T-helper 22 cell (primary cell): Measurements from ENCODE around the gene KIF26B.

ENCODE experiments used
- DNase-seq: peaks from one replicate; pipeline ENCODE4 v3.0.0-alpha.2; 2020; ENCODE audit warnings: low read depth

The KIF26B gene

GRCh38 chr1:245172026-245172425 lies 17.2 kb downstream of the KIF26B start:
- DNase-seq, result no peak

- DNase-seq, result no peak
Measured at GRCh38 chr1:245172829-245173228, 18.0 kb downstream of the KIF26B start.

- no peak for DNase-seq
Measured at GRCh38 chr1:245173446-245174211, 18.8 kb downstream of the KIF26B start.

- no peak for DNase-seq
Measured at GRCh38 chr1:245177071-245177900, 22.5 kb downstream of the KIF26B start.

GRCh38 chr1:245179706-245180105 lies 24.9 kb downstream of the KIF26B start:
- no peak for DNase-seq

GRCh38 chr1:245180496-245181157 lies 25.8 kb downstream of the KIF26B start:
- DNase-seq, result no peak

- DNase-seq, result no peak
Measured at GRCh38 chr1:245181158-245181517, 26.4 kb downstream of the KIF26B start.

GRCh38 chr1:245182028-245182427 lies 27.2 kb downstream of the KIF26B start:
- DNase-seq, result no peak

- no peak for DNase-seq
Measured at GRCh38 chr1:245183429-245183828, 28.6 kb downstream of the KIF26B start.

- no peak for DNase-seq
Measured at GRCh38 chr1:245184779-245185178, 30.0 kb downstream of the KIF26B start.

GRCh38 chr1:245188403-245188802 lies 33.6 kb downstream of the KIF26B start:
- no peak for DNase-seq

GRCh38 chr1:245195398-245195797 lies 40.6 kb downstream of the KIF26B start:
- no peak for DNase-seq

- no peak for DNase-seq
Measured at GRCh38 chr1:245197121-245197520, 42.3 kb downstream of the KIF26B start.

GRCh38 chr1:245197911-245198379 lies 43.2 kb downstream of the KIF26B start:
- no peak for DNase-seq

- DNase-seq, result no peak
Measured at GRCh38 chr1:245198748-245199516, 44.1 kb downstream of the KIF26B start.

GRCh38 chr1:245200146-245200545 lies 45.4 kb downstream of the KIF26B start:
- DNase-seq, result no peak

GRCh38 chr1:245201201-245201600 lies 46.4 kb downstream of the KIF26B start:
- no peak for DNase-seq

GRCh38 chr1:245201827-245202226 lies 47.0 kb downstream of the KIF26B start:
- DNase-seq, result no peak

GRCh38 chr1:245205396-245205795 lies 50.6 kb downstream of the KIF26B start:
- DNase-seq, result no peak

GRCh38 chr1:245205864-245206263 lies 51.1 kb downstream of the KIF26B start:
- no peak for DNase-seq

- no peak for DNase-seq
Measured at GRCh38 chr1:245207056-245207638, 52.4 kb downstream of the KIF26B start.

GRCh38 chr1:245207801-245208200 lies 53.0 kb downstream of the KIF26B start:
- DNase-seq, result no peak
